GM12878 (cell line): ENCODE measurements around the gene AK4. TPM values are rescaled to one million over a fixed set of nuclear protein-coding genes. Genes with fewer than 3 reads are reported as not detected.

Experiments used
- ATAC-seq: fragments of 200-7000 bp; cut with Tn5 transposase; 3 replicates; pipeline ENCODE4 v1.9.1; 2020; ENCODE audit warnings: mild to moderate bottlenecking, moderate library complexity
- BruUV-seq: library from RNA; stranded (reverse); fragments of 400-500 nt; replicated peaks from 2 replicates; lab custom pipeline; 2021; lab: Mats Ljungman, UMichigan
- CTCF ChIA-PET: fragments of 300-600 bp; sonication (Branson Sonifier 250); formaldehyde crosslinking; extraction: SDS; loops from one replicate; lab custom pipeline; 2021; ENCODE audit warnings: inconsistent platforms; lab: Yijun Ruan, JAX
- POLR2A ChIA-PET: fragments of 350-600 bp; formaldehyde crosslinking; extraction: SDS; loops from one replicate; lab custom pipeline; 2021; ENCODE audit warnings: inconsistent platforms; lab: Charles Lee
- RAD21 ChIA-PET: fragments of 300-600 bp; sonication (Branson Sonifier 250); formaldehyde crosslinking; loops from one replicate; lab custom pipeline; 2023; ENCODE audit warnings: antibody characterized with exemption; ENCODE audit not compliant: unreplicated experiment; lab: Charles Lee
- SMC1A ChIA-PET: fragments of 300-600 bp; sonication (Branson Sonifier 250); formaldehyde crosslinking; loops from one replicate; lab custom pipeline; 2023; ENCODE audit not compliant: unreplicated experiment, uncharacterized antibody; lab: Charles Lee
- DNase-seq: peaks from one replicate; pipeline ENCODE4 v3.0.0-alpha.2; 2011; ENCODE audit warnings: low read depth, low spot score
- FAIRE-seq: peaks from 3 replicates; lab custom pipeline; 2011; peaks lifted over from hg19 to GRCh38; lab: Jason Lieb, UNC
- H2AFZ ChIP-seq: 2 replicates; pipeline ENCODE4 v1.6.0; 2011; ENCODE audit warnings: low read depth, low read length, control low read depth; ENCODE audit not compliant: control insufficient read depth
- H3K27ac ChIP-seq: 2 replicates; pipeline ENCODE4 v1.5.1; 2011; ENCODE audit warnings: control low read depth; ENCODE audit not compliant: control insufficient read depth, insufficient read depth
- H3K27me3 ChIP-seq, 2 experiments: replicated peaks in 1 of 2; 2 replicates each; pipeline versions ENCODE4 v1.6.0 to v1.6.1; 2011; ENCODE audit warnings: low read length in 1 of 2; ENCODE audit not compliant: control insufficient read depth in 2 of 2, insufficient read depth in 2 of 2
- H3K36me3 ChIP-seq, 2 experiments: 2 replicates each; pipeline ENCODE4 v1.5.1; 2011; ENCODE audit warnings: low read length in 1 of 2; ENCODE audit not compliant: control insufficient read depth in 2 of 2, insufficient read depth in 2 of 2
- H3K4me1 ChIP-seq: 2 replicates; pipeline ENCODE4 v1.6.1; 2011; ENCODE audit warnings: mild to moderate bottlenecking, low read length, moderate library complexity, mixed read lengths; ENCODE audit not compliant: control insufficient read depth, insufficient read depth
- H3K4me2 ChIP-seq: 2 replicates; pipeline ENCODE4 v1.6.0; 2011; ENCODE audit warnings: control low read depth; ENCODE audit not compliant: control insufficient read depth, insufficient read depth
- H3K4me3 ChIP-seq: fragments of 200-600 bp; sonication (generic); 2 replicates; pipeline ENCODE4 v1.5.1; 2016
- H3K79me2 ChIP-seq: 2 replicates; pipeline ENCODE4 v1.6.0; 2011; ENCODE audit warnings: low read length; ENCODE audit not compliant: control insufficient read depth, insufficient read depth
- H3K9ac ChIP-seq: 2 replicates; pipeline ENCODE4 v1.8.0; 2011; ENCODE audit warnings: low read length, control low read depth, mixed read lengths; ENCODE audit not compliant: control insufficient read depth, insufficient read depth
- H3K9me3 ChIP-seq: replicated peaks from 3 replicates; pipeline ENCODE4 v1.5.1; 2011; ENCODE audit warnings: mild to moderate bottlenecking, low read length; ENCODE audit not compliant: control insufficient read depth, insufficient read depth
- H4K20me1 ChIP-seq: 2 replicates; pipeline ENCODE4 v1.6.0; 2011; ENCODE audit not compliant: control insufficient read depth, insufficient read depth
- BRCA1 ChIP-seq: IDR thresholded peaks from 2 replicates; pipeline ENCODE4 v1.6.1; 2011; ENCODE audit warnings: low read depth, low read length, improper control_type of control experiment
- CBX3 ChIP-seq: fragments of 200-600 bp; sonication (generic); IDR thresholded peaks from 2 replicates; pipeline ENCODE4 v1.6.1; 2016; ENCODE audit warnings: low read depth, borderline replicate concordance
- CREM ChIP-seq: IDR thresholded peaks from 2 replicates; pipeline ENCODE4 v1.6.1; 2014; ENCODE audit warnings: antibody characterized with exemption, low read depth
- ELK1 ChIP-seq: IDR thresholded peaks from 2 replicates; pipeline ENCODE4 v1.6.1; 2012; ENCODE audit warnings: low read depth, low read length, improper control_type of control experiment
- ESRRA ChIP-seq: IDR thresholded peaks from 2 replicates; pipeline ENCODE4 v1.6.1; 2012; ENCODE audit warnings: mild to moderate bottlenecking, low read length, improper control_type of control experiment
- FOXM1 ChIP-seq: IDR thresholded peaks from 2 replicates; pipeline ENCODE4 v1.6.1; 2012; ENCODE audit warnings: low read depth, mild to moderate bottlenecking, inconsistent platforms, low read length, moderate library complexity
- HSF1 ChIP-seq: fragments of 150-350 bp; IDR thresholded peaks from 2 replicates; pipeline ENCODE4 v1.6.1; 2014; ENCODE audit warnings: mild to moderate bottlenecking, low read depth, low read length
- IKZF1 ChIP-seq: fragments of 450-650 bp; conservative IDR thresholded peaks from 2 replicates; pipeline ENCODE4 v1.6.1; 2017; ENCODE audit warnings: antibody characterized with exemption, mild to moderate bottlenecking
- IRF4 ChIP-seq: IDR thresholded peaks from 2 replicates; pipeline ENCODE4 v1.6.1; 2011; ENCODE audit warnings: low read depth, low read length
- RAD21 ChIP-seq: IDR thresholded peaks from 2 replicates; pipeline ENCODE4 v1.6.1; 2011; ENCODE audit warnings: mild to moderate bottlenecking, low read depth, low read length, moderate library complexity; ENCODE audit not compliant: insufficient read depth
- SMAD5 ChIP-seq: IDR thresholded peaks from 2 replicates; pipeline ENCODE4 v1.6.1; 2016; ENCODE audit warnings: antibody characterized with exemption, low read depth
- SMARCA5 ChIP-seq: fragments of 450-650 bp; IDR thresholded peaks from 2 replicates; pipeline ENCODE4 v1.6.1; 2017; ENCODE audit warnings: mild to moderate bottlenecking
- SP1 ChIP-seq: IDR thresholded peaks from one replicate; pipeline ENCODE4 v1.6.1; 2011; ENCODE audit warnings: low read depth, low read length
- ZBED1 ChIP-seq: IDR thresholded peaks from 2 replicates; pipeline ENCODE4 v1.6.1; 2016; ENCODE audit warnings: borderline replicate concordance
- ZBTB4 ChIP-seq: fragments of 450-650 bp; formaldehyde crosslinking; IDR thresholded peaks from 2 replicates; pipeline ENCODE4 v1.4.0; 2022; ENCODE audit warnings: mild to moderate bottlenecking, moderate library complexity
- ZNF384 ChIP-seq: IDR thresholded peaks from 2 replicates; pipeline ENCODE4 v1.6.1; 2012; ENCODE audit warnings: low read depth, mild to moderate bottlenecking, low read length, improper control_type of control experiment, borderline replicate concordance
- ZNF687 ChIP-seq: fragments of 450-650 bp; IDR thresholded peaks from 2 replicates; pipeline ENCODE4 v1.6.1; 2017; ENCODE audit warnings: mild to moderate bottlenecking, moderate library complexity
- ZSCAN29 ChIP-seq: fragments of 450-650 bp; IDR thresholded peaks from 2 replicates; pipeline ENCODE4 v1.6.1; 2017; ENCODE audit warnings: mild to moderate bottlenecking, moderate library complexity
- in situ Hi-C: fragments of 300-500 bp; cut with MboI; formaldehyde crosslinking; loops from 9 replicates; pipeline ENCODE4 v1.14.3; 2018; ENCODE audit warnings: mixed read lengths
- intact Hi-C: fragments of 100-400 bp; cut with micrococcal nuclease; formaldehyde crosslinking; loops from one replicate; pipeline ENCODE4 v1.14.2; 2022; ENCODE audit not compliant: unreplicated experiment
- polyA plus RNA-seq, 11 experiments: library from polyadenylated mRNA; depleted of rRNA in 4 of 11; unstranded in 6 of 11; stranded (reverse) in 5 of 11; fragments of >200 nt; fragmentation: Nextera tagmentation in 4 of 11; fragmentation: Illumina TruSeq in 1 of 11; extraction: Ambion mirVana in 4 of 11; extraction: Trizol in 1 of 11; gene quantifications; 1 replicate in 1 of 11; 2 replicates in 10 of 11; pipeline versions ENCODE4 v1.2.1 to v1.2.3, GENCODE V29; 2011 to 2016; ENCODE audit warnings: inconsistent platforms in 2 of 11, missing spikeins in 2 of 11, low read depth in 1 of 11
- total RNA-seq, 4 experiments: library from RNA; depleted of rRNA in 3 of 4; stranded (reverse); fragments of >200 nt in 3 of 4; fragmentation: Illumina TruSeq in 1 of 4; extraction: Trizol in 1 of 4; gene quantifications; 2 replicates each; pipeline versions ENCODE4 v1.2.1 to v1.2.3, GENCODE V29; 2013 to 2021

Gene AK4
- total and polyA plus RNA-seq, 10 of the 15 experiments (the other 5 are each of a cell fraction or from before 2014, with no cell fraction given), result 23.9 to 161 (median 49.0) TPM

GRCh38 chr1:65245295-65245694, 97.3 kb downstream of the AK4 start:
- Histone ChIP-seq H3K9me3 (no peaks in the 10 kb centered on the region), H2AFZ (no peak overlapping the region), H3K9ac (no peak overlapping the region), H3K4me1 (peaks cover 4% of the 10 kb centered on the region), H3K79me2 (no peaks in the 10 kb centered on the region), H3K4me2 (no peak overlapping the region), H3K27me3 (no peaks in the 10 kb centered on the region), H4K20me1 (no peaks in the 10 kb centered on the region), H3K36me3 (no peaks in the 10 kb centered on the region), H3K4me3 (no peak overlapping the region), H3K27ac (no peak overlapping the region)
- CTCF ChIA-PET, result interaction anchor here (1.5 kb wide), 1 partner anchor 9 kb away, joined by 3 read pairs; no protein-coding TSS in a partner anchor
- in situ Hi-C loops, result no loop called here
- FAIRE-seq (no peak), DNase-seq (no peak), ATAC-seq (no peak)
- no TSS peak for BruUV-seq
- SMC1A ChIA-PET, result no interaction called here
- RAD21 ChIA-PET, result no interaction called here
- POLR2A ChIA-PET, result no interaction called here
- intact Hi-C loops, result no loop called here
- TF ChIP-seq ZBTB4 (CRISPR knock-in tag), result no peak
- no peak for TF ChIP-seq ZNF384
- no peak for TF ChIP-seq SP1
- no peak for TF ChIP-seq RAD21
- TF ChIP-seq IKZF1, result no peak
- no peak for TF ChIP-seq CBX3
- TF ChIP-seq SMAD5, result no peak
- TF ChIP-seq ELK1, result no peak
- no peak for TF ChIP-seq SMARCA5
- TF ChIP-seq ESRRA, result no peak
- TF ChIP-seq ZSCAN29, result no peak
- TF ChIP-seq FOXM1, result no peak
- no peak for TF ChIP-seq BRCA1
- no peak for TF ChIP-seq ZBED1
- TF ChIP-seq IRF4, result no peak
- no peak for TF ChIP-seq HSF1
- no peak for TF ChIP-seq ZNF687
- no peak for TF ChIP-seq CREM
